Mucosa of stomach (tissue), 1 donor: ENCODE measurements around the gene ZNF197.

Source experiments
- H3K27me3 ChIP-seq: one replicate; pipeline ENCODE4 v1.7.0; 2013; ENCODE audit warnings: mild to moderate bottlenecking, low read length; ENCODE audit not compliant: control insufficient read depth, insufficient read depth
- H3K36me3 ChIP-seq: one replicate; pipeline ENCODE4 v1.7.0; 2013; ENCODE audit warnings: low read length; ENCODE audit not compliant: control insufficient read depth, insufficient read depth
- H3K4me1 ChIP-seq: one replicate; pipeline ENCODE4 v1.7.0; 2013; ENCODE audit warnings: mild to moderate bottlenecking, low read length; ENCODE audit not compliant: control insufficient read depth, insufficient read depth
- H3K4me3 ChIP-seq: one replicate; pipeline ENCODE4 v1.7.0; 2013; ENCODE audit warnings: low read length
- H3K9ac ChIP-seq: one replicate; pipeline ENCODE4 v1.7.0; 2013; ENCODE audit warnings: mild to moderate bottlenecking, low read length, moderate library complexity
- H3K9me3 ChIP-seq: one replicate; pipeline ENCODE4 v1.7.0; 2013; ENCODE audit warnings: mild to moderate bottlenecking, low read length, moderate library complexity; ENCODE audit not compliant: control insufficient read depth
- donor health status: Pancreatic carcinoma.

ZNF197 gene

DNA sequence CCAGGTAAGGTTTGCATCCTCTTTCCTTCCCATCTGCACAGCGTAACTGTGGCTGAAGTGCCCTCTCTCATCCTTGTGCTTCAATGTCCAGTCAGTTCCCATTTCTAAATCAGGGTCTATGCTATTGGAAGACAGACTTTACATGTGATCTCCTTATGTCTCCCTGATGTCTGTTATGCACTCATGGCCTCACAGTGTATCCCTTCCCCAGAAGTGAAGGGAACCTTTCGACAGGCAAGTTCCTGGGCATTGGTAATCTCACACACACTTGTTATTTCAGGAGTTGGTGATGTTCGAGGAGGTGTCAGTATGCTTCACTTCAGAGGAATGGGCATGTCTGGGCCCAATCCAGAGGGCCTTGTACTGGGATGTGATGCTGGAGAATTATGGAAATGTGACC, 7.4 kb downstream of the ZNF197 start:
- H3K9me3 ChIP-seq, result no peaks in the 10 kb centered on the region
- H3K36me3 ChIP-seq, result peaks cover 8% of the 10 kb centered on the region
- H3K27me3 ChIP-seq, result no peaks in the 10 kb centered on the region
- H3K4me3 ChIP-seq, result no peak overlapping the region
- H3K9ac ChIP-seq, result no peak overlapping the region
- H3K4me1 ChIP-seq, result no peaks in the 10 kb centered on the region

DNA sequence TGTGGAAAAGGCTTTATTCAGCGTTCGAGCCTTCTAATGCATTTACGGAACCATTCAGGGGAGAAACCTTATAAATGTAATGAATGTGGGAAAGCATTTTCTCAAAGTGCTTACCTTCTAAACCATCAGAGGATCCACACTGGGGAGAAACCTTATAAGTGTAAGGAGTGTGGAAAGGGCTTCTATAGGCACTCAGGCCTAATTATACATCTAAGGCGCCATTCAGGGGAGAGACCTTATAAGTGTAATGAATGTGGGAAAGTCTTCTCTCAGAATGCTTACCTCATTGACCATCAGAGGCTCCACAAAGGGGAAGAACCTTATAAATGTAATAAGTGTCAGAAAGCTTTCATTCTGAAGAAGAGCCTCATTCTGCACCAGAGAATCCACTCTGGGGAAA, 17.5 kb downstream of the ZNF197 start:
- H3K4me1 ChIP-seq, result no peaks in the 10 kb centered on the region
- H3K27me3 ChIP-seq, result no peaks in the 10 kb centered on the region
- peaks cover 12% of the 10 kb centered on the region for H3K36me3 ChIP-seq
- H3K4me3 ChIP-seq, result no peak overlapping the region
- no peak overlapping the region for H3K9ac ChIP-seq
- peaks cover 10% of the 10 kb centered on the region for H3K9me3 ChIP-seq

DNA sequence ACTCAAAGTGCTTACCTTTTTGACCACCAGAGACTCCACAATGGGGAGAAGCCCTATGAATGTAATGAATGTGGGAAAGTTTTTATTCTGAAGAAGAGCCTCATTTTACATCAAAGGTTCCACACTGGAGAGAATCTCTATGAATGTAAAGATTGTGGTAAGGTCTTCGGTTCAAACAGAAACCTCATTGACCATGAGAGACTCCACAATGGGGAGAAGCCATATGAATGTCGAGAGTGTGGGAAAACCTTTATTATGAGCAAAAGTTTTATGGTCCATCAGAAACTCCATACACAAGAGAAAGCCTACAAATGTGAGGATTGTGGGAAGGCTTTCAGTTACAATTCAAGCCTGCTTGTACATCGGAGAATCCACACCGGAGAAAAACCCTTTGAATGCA, 18.2 kb downstream of the ZNF197 start:
- peaks cover 12% of the 10 kb centered on the region for H3K36me3 ChIP-seq
- H3K4me1 ChIP-seq, result no peaks in the 10 kb centered on the region
- H3K4me3 ChIP-seq, result no peak overlapping the region
- no peak overlapping the region for H3K9ac ChIP-seq
- H3K9me3 ChIP-seq, result peaks cover 10% of the 10 kb centered on the region
- H3K27me3 ChIP-seq, result no peaks in the 10 kb centered on the region

DNA sequence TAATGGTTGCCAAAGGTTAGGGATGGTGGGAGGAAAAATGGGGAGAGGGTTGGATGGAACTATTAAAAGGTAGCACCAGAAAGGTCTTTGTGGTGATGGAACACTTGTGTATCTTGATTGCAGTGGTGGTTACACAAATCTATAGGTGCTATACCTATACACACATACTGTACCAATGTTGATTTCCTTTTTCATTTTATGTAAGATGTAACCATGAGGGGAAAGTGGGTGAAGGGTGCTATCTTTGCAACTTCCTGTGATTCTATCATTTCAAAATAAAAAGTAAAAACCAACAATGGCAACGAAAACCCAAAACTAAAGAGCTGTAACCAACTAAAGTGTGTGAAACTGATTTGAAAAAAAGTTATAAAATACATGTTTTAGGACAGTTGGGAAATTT, 22.9 kb downstream of the ZNF197 start:
- peaks cover 10% of the 10 kb centered on the region for H3K36me3 ChIP-seq
- no peak overlapping the region for H3K9ac ChIP-seq
- H3K4me3 ChIP-seq, result no peak overlapping the region
- no peaks in the 10 kb centered on the region for H3K27me3 ChIP-seq
- no peaks in the 10 kb centered on the region for H3K4me1 ChIP-seq
- peaks cover 3% of the 10 kb centered on the region for H3K9me3 ChIP-seq

DNA sequence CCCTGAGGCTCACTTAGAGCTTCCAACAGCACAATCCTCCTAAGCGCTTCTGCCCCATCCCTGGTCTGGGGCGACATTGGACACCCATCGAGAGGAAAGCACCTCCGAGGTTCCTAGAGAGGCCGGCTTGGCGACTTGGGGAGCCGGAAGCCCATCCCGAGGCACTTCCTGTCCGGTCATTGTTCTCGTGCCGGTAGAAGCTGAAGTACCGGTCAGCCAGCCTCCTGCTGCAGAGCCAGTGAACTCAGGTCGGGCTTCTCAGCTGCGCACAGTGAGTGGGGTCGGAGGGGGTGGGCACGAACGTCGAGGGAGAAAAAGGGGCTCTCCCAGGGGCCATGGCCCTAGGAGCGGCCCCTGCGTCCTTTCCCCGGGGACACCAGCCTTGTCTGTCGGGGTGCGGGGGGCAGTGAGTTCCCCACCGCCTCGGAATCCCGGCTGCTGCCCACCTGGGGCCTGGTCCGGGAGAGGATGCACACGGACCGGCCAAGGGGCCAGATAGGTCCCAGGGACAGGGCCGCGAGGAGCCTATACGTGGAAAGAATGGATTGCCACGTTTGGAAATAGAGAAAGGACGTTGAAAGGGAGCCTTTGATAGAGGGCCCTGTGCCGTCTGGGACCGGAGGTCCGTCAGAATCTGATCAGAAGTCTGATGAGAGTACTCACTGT, 23.9 kb downstream of the ZNF197 start, which contains the start of gene ZNF35:
Gene ZNF35 (plus strand): TSS at position 169 of the 666 bp plus-strand sequence. CDS start 2,336 bp downstream, outside the sequence.
- peaks cover 5% of the 10 kb centered on the region for H3K36me3 ChIP-seq

DNA sequence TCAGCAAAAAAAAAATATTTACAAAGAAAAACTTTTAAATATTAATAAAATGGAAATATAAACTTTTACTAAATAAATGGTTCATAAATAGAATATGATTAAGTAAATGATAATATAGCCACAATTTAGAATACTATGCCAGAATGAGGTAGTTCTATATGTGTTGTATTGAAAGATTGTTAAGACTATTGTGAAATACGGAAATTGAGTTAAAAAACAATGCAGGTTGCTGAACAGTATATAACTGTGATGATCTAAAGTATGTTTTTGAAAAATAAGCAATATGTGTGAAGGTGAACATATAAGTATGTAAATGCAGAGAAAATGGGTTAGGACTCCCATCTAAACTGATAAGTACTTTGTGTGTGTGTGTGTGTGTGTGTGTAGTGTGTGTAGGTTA, 24.9 kb downstream of the ZNF197 start:
- Histone ChIP-seq H3K4me3 (no peak overlapping the region), H3K36me3 (peaks cover 5% of the 10 kb centered on the region), H3K4me1 (no peaks in the 10 kb centered on the region), H3K9me3 (no peaks in the 10 kb centered on the region), H3K27me3 (no peaks in the 10 kb centered on the region), H3K9ac (no peak overlapping the region)

More for the DNA sequence above, 23.9 kb downstream of the ZNF197 start, which contains the start of gene ZNF35:
- H3K9me3 ChIP-seq, result no peaks in the 10 kb centered on the region
- peak within 1 kb of the TSS; percentile 73 for H3K9ac ChIP-seq
- peak within 1 kb of the TSS; percentile 56 for H3K4me3 ChIP-seq
- no peaks in the 10 kb centered on the region for H3K4me1 ChIP-seq
- H3K27me3 ChIP-seq, result no peaks in the 10 kb centered on the region

DNA sequence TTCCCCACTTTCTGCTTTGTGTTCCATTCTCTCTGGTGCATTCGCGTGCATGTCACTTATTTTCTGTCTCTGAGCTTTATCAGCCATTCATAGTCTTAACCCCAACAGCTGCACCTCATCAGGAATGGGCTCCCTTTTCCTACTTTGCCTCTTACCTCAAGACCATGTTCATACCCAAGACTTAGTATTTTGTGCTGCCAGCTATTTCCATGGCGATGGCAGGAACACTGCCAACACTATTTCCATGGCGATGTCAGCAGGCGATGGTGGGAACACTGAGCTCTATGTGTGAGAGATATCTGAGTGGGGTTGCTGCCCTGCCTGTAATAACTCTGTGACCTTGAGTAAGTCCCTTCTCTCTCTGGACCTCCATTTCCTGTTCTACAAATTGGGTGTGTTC, 29.2 kb downstream of the ZNF197 start:
- Histone ChIP-seq H3K36me3 (peaks cover 12% of the 10 kb centered on the region), H3K9me3 (no peaks in the 10 kb centered on the region), H3K4me3 (no peak overlapping the region), H3K27me3 (no peaks in the 10 kb centered on the region), H3K4me1 (no peaks in the 10 kb centered on the region), H3K9ac (no peak overlapping the region)

DNA sequence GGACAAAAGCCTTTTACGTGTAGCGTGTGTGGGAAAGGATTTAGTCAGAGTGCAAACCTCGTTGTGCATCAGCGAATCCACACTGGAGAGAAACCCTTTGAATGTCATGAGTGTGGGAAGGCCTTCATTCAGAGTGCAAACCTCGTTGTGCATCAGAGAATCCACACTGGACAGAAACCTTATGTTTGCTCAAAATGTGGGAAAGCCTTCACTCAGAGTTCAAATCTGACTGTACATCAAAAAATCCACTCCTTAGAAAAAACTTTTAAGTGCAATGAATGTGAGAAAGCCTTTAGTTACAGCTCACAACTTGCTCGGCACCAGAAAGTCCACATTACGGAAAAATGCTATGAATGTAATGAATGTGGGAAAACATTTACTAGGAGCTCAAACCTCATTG, 34.2 kb downstream of the ZNF197 start:
- no peak overlapping the region for H3K9ac ChIP-seq
- peaks cover 15% of the 10 kb centered on the region for H3K36me3 ChIP-seq
- H3K4me3 ChIP-seq, result no peak overlapping the region
- H3K27me3 ChIP-seq, result no peaks in the 10 kb centered on the region
- H3K4me1 ChIP-seq, result no peaks in the 10 kb centered on the region
- no peaks in the 10 kb centered on the region for H3K9me3 ChIP-seq

DNA sequence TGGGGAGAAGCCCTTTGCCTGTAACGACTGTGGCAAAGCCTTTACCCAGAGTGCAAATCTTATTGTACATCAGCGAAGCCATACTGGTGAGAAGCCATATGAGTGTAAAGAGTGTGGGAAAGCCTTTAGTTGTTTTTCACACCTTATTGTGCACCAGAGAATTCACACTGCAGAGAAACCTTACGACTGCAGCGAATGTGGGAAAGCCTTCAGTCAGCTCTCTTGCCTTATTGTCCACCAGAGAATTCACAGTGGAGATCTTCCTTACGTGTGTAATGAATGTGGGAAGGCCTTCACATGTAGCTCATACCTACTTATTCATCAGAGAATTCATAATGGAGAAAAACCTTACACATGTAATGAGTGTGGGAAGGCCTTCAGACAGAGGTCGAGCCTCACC, 34.6 kb downstream of the ZNF197 start:
- Histone ChIP-seq H3K27me3 (no peaks in the 10 kb centered on the region), H3K4me1 (no peaks in the 10 kb centered on the region), H3K9ac (no peak overlapping the region), H3K4me3 (no peak overlapping the region), H3K9me3 (no peaks in the 10 kb centered on the region), H3K36me3 (peaks cover 15% of the 10 kb centered on the region)

DNA sequence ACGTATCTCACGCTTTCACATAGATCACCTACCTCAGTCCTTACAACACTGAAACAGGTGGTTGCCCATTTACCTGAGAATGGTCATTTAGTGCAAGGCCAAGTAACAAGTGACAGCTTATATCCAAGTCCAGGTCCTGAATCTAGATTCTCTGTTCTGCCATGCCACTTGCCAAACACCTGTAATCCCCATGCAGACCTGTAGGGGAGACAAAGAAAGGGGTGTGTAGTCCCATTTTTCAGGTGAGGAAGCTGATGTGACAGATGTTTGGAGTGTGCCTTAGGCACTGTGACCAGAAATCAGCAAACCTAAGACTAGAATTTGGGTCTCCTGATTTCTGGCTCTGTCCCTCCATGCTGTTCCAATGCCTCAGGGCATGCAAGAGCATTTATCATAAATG, 36.4 kb downstream of the ZNF197 start:
- Histone ChIP-seq H3K9me3 (no peaks in the 10 kb centered on the region), H3K4me3 (no peak overlapping the region), H3K27me3 (no peaks in the 10 kb centered on the region), H3K36me3 (peaks cover 15% of the 10 kb centered on the region), H3K9ac (no peak overlapping the region), H3K4me1 (no peaks in the 10 kb centered on the region)

DNA sequence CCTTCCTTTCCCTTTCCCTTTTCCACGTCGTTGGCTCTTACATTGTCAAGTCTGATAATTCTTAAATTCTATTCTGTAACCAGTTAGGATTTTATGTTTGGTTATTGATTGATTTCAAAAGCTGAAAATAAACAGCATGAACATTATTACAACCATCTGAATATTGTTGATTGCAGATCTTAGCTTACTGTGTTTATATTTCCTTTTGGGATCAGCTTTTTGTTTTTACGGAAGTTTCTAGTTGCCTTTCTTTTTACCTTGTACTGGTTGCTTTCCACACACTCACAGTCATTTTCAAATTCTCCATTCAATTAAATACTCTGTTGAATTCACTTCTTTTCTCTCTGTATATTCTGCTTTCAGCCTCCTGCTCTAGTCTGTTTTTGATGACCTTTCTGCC, 40.3 kb downstream of the ZNF197 start:
- Histone ChIP-seq H3K36me3 (peaks cover 11% of the 10 kb centered on the region), H3K4me3 (no peak overlapping the region), H3K4me1 (no peaks in the 10 kb centered on the region), H3K9me3 (no peaks in the 10 kb centered on the region), H3K9ac (no peak overlapping the region), H3K27me3 (no peaks in the 10 kb centered on the region)

DNA sequence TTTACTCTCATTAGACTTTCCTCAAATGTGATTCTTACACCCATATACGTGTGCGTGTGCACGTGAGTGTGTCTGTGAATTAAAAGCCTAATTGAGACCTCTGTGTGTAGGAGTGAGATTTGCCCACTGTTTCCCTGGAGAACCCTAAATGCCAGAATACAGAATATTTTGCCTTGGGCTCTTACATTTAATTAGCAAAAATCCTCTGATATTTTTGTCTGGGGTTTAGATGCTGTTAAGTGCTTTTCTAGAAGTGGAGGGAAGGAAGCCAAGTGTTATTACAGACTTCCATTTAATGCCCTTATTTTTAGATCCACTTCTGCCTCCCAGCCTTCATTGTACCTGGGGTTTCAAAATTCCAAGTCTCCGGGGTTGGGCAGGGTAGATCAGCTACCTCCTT, 41.5 kb downstream of the ZNF197 start:
- Histone ChIP-seq H3K4me1 (no peaks in the 10 kb centered on the region), H3K27me3 (no peaks in the 10 kb centered on the region), H3K4me3 (no peak overlapping the region), H3K9me3 (no peaks in the 10 kb centered on the region), H3K36me3 (peaks cover 3% of the 10 kb centered on the region), H3K9ac (no peak overlapping the region)

DNA sequence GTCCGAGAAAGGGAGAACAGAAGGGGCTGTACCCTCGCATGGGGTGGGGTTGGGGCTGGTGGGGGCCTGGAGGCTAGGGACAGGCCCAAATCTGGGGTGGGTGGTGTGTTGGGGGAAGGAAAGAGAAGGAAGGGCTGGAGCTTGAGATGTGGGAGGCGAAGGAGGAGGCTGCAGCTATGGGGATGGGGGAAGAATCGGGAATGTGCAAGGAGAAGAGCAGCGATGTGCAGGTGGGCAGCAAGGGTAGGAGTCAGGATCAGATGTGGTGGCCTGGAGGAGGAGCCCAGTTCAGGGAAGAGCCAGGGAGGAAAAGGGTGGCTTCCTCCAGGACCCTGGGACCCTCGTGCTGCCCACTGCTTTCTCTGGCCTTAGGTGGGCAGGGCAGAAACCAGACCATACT, 44.9 kb downstream of the ZNF197 start:
- Histone ChIP-seq H3K9ac (no peak overlapping the region), H3K9me3 (no peaks in the 10 kb centered on the region), H3K4me1 (no peaks in the 10 kb centered on the region), H3K36me3 (peaks cover 3% of the 10 kb centered on the region), H3K27me3 (no peaks in the 10 kb centered on the region), H3K4me3 (no peak overlapping the region)
